Measurements from ENCODE around the gene TMA7. TPM values are rescaled to one million over a fixed set of nuclear protein-coding genes. Genes with fewer than 3 reads are reported as not detected.
A peak's percentile ranks its signal among the peaks of the same experiment; 100 is the strongest.
"Not testable (repeated sequence)": the region's sequence is repeated elsewhere in the genome, so short reads cannot be mapped to it uniquely, and the experiment has no call there.

TMA7 gene
- total RNA-seq, 1 experiment from 2014 or later: 348 TPM

DNA sequence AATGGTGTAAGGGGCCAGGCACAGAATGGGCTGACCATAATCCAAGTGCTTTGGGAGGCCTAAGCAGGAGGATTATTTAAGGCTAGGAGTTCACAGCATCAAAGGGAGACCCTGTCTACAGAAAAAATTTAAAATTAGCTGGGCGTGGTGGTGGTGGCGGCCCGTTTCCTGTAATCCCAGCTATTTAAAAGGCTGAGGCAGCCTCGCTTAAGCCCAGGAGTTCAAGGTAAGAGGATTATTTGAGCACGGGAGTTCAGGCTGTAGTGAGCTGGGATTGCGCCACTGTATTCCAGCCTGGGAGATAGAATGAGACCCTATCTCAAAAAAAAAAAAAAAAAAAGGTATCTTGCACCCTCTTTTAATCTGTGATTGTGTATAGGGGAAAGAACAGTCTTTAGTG, 1.9 kb downstream of the TMA7 start:
- Histone ChIP-seq H3K9me3 (no peaks in the 10 kb centered on the region), H3K27me3 (no peaks in the 10 kb centered on the region), H3K4me3 (no peak overlapping the region; the same call in 1 of the 2 replicates), H3K36me3 (peaks cover 12% of the 10 kb centered on the region)
- DNase-seq: no peak

DNA sequence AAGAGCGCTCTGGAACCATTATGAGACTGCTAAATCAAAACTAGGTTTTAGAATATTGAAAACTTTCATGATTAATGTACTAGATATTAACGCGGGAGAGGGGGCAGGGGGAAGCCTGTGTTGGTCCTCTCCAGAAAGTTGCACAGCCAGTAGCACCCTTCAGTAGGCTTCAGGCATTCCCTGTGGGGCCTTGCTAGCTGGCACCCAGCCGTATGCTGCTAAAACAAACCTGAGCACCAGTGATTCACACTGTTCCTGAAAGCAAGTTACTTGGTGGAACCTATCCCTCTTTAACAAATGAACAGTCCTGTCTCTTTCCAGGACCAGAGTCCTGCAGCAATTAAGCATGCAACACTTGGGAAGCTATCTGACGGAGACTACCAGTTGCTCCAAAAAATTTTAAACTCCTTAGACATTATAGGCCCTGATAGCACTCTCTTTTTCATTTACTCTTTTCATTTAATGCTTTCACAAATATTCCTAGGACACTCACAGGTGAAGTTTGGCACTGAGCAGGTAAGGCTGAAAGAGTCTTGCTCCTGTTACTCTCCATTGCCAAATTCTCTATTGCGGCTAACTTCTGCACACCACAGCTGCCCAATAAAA, 5.3 kb downstream of the TMA7 start:
- Histone ChIP-seq H3K27me3 (no peaks in the 10 kb centered on the region), H3K4me3 (peak overlapping the region; percentile 74), H3K9me3 (no peaks in the 10 kb centered on the region), H3K36me3 (peaks cover 21% of the 10 kb centered on the region)
- no peak for DNase-seq

DNA sequence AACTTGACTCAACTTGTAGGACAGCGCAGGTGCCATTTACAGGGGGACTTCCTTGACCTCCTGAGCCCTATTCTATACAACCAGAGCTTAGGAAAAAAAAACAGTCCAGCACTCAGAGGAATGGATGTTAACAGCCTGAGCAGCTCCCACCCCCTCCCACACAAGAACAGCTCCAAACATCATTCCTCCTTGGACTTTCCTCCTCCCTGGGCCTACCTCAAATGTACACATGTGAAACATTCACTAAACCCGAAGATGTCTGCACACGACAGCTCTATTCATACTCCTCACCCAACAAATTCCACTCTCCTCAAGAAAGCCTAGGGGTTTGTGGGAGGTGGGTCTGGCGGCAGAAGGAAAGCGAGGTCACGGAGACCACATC, 6.0 kb downstream of the TMA7 start:
- no peaks in the 10 kb centered on the region for H3K27me3 ChIP-seq
- H3K36me3 ChIP-seq: peaks cover 21% of the 10 kb centered on the region

DNA sequence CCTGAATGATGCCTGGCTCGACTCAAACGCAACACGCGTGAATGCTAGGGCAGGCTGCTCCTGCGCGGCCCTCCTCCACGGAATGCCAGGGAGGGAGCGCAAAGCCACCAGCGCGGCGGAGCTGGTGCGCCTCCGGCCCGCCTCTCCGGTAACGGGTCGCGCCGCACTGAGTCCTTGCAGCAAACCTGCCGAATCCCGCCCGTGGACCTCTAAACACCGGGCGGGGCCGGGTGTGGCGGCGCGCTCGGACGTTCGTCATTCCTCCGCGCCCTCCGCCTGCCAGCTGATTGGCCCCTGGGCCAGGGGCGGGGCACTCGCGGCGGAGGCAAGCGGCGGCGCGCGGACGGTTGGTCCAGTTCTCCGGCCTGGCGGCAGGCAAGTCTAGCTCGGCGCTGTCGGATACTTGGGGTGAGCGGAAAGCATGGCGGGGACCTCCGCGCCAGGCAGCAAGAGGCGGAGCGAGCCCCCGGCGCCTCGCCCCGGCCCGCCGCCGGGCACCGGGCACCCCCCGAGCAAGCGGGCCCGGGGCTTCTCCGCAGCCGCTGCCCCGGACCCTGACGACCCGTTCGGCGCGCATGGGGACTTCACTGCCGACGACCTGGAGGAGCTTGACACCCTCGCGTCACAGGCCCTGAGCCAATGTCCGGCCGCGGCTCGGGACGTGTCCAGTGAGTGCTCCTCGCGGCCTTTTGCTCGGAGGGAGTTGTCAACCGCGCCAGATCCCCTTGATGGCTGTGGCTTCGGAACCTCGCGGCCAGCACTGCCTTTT, 6.6 kb downstream of the TMA7 start, which contains the start of gene ATRIP:
Gene ATRIP, plus strand, starts transcription at position 313 of the 769 bp plus-strand sequence. Its CDS starts 109 bp downstream, at position 422.
- Histone ChIP-seq H3K9me3 (no peaks in the 10 kb centered on the region), H3K4me3 (peak within 1 kb of the TSS; percentile 74), H3K27me3 (no peaks in the 10 kb centered on the region), H3K36me3 (peaks cover 21% of the 10 kb centered on the region)
- DNase-seq: peak; percentile 86

More for the DNA sequence above, 6.0 kb downstream of the TMA7 start:
- DNase-seq: no peak
- no peaks in the 10 kb centered on the region for H3K9me3 ChIP-seq
- peak overlapping the region; percentile 74 for H3K4me3 ChIP-seq

DNA sequence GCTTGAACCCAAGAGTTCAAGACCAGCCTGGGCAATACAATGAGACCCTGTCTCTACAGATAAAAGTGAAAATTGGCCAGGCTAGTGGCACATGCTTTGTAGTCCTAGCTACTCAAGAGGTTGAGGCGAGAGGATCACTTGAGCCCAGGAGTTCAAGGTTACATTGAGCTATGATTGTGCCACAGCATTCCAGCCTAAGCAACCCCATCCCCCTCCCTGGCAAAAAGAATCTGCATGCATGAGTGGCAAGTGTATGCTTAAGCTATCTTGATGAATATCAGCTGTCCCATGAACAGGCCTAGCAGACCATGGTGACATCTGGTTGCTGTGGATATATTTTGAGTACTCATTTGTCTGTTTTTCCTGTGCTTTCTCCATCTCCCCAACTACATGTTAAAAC, 11.2 kb downstream of the TMA7 start:
- DNase-seq: no peak

DNA sequence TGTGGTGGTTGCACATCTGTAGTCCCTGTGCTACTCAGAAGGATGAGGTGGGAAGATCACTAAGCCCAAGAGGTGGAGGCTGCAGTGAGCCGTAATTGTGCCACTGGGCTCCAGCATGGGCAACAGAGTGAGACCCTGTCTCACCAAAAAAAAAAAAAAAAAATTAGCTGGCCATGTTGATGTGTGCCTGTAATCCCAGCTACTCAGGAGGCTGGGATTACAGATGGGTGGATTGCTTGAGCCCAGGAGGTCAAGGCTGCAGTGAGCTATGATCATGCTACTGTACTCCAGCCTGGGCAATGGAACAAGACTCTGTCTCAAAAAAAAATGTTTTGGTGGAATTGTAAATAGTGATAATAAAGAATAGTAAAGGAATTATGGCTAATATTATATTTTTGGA, 16.4 kb downstream of the TMA7 start:
- Histone ChIP-seq H3K27me3 (no peaks in the 10 kb centered on the region), H3K9me3 (no peaks in the 10 kb centered on the region), H3K36me3 (no peaks in the 10 kb centered on the region; the same call in none of the 2 replicates), H3K4me3 (no peak overlapping the region)
- DNase-seq: no peak

More for the DNA sequence above, 11.2 kb downstream of the TMA7 start:
- no peaks in the 10 kb centered on the region for H3K9me3 ChIP-seq
- H3K27me3 ChIP-seq: no peaks in the 10 kb centered on the region
- peaks cover 8% of the 10 kb centered on the region; the same call in 1 of the 2 replicates for H3K36me3 ChIP-seq
- no peak overlapping the region for H3K4me3 ChIP-seq

DNA sequence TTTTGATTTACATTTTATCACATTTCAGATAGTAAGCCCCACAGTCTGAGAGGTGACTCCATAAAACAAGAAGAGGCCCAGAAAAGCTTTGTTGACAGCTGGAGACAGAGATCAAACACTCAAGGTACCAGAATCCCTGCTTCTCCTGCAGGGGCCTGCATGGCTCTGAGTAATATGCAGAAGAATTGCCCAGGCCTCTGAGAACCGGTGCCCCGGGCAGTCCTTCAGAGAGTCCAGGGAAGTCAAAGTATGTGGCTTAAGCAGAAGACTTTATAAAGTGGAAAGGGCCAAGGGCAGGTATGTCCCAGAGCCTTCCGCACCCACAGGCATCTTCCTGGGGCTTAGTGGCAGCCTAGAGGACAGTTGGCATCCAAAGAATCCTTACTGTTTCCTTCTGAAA, 19.3 kb downstream of the TMA7 start:
- no peak overlapping the region for H3K4me3 ChIP-seq
- no peaks in the 10 kb centered on the region; the same call in none of the 2 replicates for H3K36me3 ChIP-seq

DNA sequence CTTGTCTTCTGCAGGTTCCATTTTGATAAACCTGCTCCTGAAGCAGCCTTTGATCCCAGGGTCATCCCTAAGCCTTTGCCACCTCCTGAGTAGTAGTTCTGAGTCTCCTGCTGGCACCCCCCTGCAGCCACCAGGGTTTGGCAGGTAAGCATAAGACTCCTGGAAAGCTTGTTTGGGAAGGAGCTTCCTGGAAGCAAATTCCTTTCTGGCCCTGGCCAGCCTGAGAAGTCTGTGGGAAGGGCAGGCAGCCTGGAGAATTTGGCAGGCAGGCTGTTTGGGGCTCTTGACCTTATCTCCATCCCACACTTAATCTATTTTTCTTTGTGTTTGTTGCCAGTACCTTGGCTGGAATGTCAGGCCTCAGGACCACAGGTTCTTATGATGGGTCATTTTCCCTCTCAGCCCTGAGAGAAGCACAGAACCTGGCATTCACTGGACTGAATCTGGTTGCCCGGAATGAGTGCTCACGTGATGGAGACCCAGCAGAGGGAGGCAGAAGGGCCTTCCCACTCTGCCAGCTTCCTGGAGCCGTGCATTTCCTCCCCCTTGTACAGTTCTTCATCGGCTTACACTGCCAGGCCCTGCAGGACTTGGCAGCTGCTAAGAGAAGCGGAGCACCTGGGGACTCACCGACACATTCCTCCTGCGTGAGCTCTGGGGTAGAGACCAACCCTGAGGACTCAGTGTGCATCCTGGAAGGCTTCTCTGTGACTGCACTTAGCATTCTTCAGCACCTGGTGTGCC, 19.9 kb downstream of the TMA7 start:
- no peaks in the 10 kb centered on the region; the same call in 1 of the 2 replicates for H3K36me3 ChIP-seq

More for the DNA sequence above, 19.3 kb downstream of the TMA7 start:
- Histone ChIP-seq H3K9me3 (no peaks in the 10 kb centered on the region), H3K27me3 (no peaks in the 10 kb centered on the region)
- DNase-seq: no peak

DNA sequence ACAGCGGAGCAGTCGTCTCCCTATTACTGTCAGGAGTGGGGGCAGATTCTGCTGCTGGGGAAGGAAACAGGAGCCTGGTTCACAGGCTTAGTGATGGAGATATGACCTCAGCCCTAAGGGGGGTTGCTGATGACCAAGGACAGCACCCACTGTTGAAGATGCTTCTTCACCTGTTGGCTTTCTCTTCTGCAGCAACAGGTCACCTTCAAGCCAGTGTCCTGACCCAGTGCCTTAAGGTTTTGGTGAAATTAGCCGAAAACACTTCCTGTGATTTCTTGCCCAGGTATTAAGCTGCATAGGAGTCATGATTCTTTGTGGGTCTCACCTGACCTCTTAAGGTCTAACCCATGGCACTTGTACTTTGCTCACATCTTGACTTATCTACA, 20.5 kb downstream of the TMA7 start:
- no peak for DNase-seq

More for the DNA sequence above, 19.9 kb downstream of the TMA7 start:
- Histone ChIP-seq H3K27me3 (no peaks in the 10 kb centered on the region), H3K9me3 (no peaks in the 10 kb centered on the region), H3K4me3 (no peak overlapping the region)
- no peak for DNase-seq

DNA sequence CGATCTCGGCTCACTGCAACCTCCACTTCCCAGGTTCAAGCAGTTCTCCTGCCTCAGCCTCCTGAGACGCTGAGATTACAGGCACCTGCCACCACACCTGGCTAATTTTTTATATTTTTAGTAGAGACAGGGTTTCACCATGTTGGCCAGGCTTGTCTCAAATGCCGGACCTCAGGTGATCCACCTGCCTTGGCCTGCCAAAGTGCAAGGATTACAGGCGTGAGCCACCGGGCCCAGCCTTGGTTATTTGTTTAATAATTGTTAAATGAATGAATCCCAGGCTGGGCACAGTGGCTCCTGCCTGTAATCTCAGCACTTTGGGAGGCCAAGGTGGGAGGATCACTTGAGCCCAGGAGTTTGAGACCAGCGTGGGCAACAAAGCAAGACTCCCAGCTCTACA, 21.7 kb downstream of the TMA7 start:
- not testable (repeated sequence) for DNase-seq, H3K4me3 ChIP-seq, H3K36me3 ChIP-seq, H3K9me3 ChIP-seq, H3K27me3 ChIP-seq

More for the DNA sequence above, 20.5 kb downstream of the TMA7 start:
- H3K36me3 ChIP-seq: peaks cover 2% of the 10 kb centered on the region; the same call in 1 of the 2 replicates
- H3K27me3 ChIP-seq: no peaks in the 10 kb centered on the region
- no peaks in the 10 kb centered on the region for H3K9me3 ChIP-seq
- H3K4me3 ChIP-seq: no peak overlapping the region

DNA sequence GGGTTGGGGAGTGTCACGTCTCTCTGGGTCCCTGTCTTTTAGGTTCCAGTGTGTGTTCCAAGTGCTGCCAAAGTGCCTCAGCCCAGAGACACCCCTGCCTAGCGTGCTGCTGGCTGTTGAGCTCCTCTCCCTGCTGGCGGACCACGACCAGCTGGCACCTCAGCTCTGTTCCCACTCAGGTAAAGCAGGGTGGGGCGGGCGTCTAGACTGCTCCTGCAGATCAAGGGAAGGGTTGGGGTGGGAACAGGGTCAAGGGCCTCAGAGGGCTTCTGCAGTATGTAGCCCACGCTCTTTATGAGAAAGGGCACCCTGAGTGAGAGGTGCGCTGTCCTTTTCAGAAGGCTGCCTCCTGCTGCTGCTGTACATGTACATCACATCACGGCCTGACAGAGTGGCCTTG, 23.6 kb downstream of the TMA7 start:
- Histone ChIP-seq H3K4me3 (no peak overlapping the region), H3K36me3 (peaks cover 21% of the 10 kb centered on the region), H3K9me3 (no peaks in the 10 kb centered on the region), H3K27me3 (no peaks in the 10 kb centered on the region)
- DNase-seq: no peak

DNA sequence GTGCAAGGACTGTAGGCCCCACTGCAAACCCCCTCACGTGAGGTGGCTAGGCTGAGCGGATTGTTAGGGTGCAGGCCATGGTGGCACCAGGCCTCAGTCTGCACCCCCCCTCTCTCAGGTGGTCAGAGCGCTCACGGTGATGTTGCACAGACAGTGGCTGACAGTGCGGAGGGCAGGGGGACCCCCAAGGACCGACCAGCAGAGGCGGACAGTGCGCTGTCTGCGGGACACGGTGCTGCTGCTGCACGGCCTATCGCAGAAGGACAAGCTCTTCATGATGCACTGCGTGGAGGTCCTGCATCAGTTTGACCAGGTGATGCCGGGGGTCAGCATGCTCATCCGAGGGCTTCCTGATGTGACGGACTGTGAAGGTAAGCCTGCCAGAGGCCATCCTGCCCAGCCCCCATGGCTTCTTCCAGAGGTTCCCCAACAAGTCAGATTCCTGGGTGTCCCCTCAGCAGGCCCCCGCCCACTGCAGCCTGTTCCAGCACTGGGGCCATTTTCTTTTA, 24.7 kb downstream of the TMA7 start:
- peaks cover 21% of the 10 kb centered on the region for H3K36me3 ChIP-seq
- no peaks in the 10 kb centered on the region for H3K27me3 ChIP-seq
- no peak overlapping the region for H3K4me3 ChIP-seq
- H3K9me3 ChIP-seq: no peaks in the 10 kb centered on the region
- no peak for DNase-seq

DNA sequence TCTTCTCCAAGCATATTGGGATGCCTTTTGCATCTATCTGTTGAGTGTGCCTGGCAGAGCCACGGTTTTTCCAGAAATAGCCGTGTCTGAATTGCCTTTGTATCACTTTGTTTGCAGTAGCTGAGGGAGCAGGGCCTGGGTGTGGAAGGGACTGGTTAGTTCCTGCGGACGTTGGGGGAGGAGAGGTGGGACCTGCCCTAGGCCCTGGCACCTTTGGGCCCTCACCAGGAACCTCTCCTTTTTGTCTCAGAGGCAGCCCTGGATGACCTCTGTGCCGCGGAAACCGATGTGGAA, 25.1 kb downstream of the TMA7 start:
- H3K36me3 ChIP-seq: peaks cover 21% of the 10 kb centered on the region
- no peak overlapping the region for H3K4me3 ChIP-seq
- H3K27me3 ChIP-seq: no peaks in the 10 kb centered on the region
- DNase-seq: no peak
- no peaks in the 10 kb centered on the region for H3K9me3 ChIP-seq

DNA sequence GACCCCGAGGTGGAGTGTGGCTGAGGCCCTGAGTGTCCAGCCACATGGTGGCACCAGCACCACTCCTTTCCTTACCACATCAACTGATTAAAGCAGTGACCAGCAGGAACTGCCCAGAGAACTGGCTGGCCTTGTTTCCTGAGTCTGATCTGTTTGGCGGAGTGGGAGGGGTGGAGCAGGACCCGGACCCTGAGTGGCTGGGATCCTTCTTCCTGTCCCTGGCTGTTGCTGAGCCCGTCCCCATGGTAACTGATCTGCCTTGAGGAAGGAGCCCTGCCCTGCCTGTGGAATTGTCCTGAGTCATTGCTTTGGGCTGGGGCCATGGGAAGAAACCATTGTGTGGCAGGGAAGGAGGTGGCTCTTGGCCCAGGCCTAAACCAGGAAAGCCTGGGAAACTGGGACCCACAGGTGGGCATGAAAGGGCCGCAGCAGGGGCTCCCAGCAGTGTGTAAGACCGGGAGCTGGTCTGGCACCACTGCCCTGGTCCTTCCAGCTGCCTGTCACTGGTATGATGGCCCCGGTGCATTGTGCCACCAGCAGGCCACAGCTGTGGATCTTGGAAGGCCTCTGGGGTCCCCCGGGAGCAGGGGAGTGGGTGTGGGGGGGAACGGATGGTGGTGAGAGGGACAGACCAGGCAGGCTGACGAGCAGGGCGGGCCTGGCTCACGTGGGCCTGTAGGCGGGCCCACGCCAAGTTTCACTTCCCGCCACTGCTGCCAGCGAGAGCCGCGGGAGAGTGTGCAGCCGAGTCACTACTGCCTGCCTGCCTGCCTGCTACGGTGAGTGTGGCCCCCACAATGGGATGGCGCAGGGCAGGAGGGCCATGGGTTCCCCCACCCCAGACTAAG, 25.7 kb downstream of the TMA7 start:
- H3K36me3 ChIP-seq: peaks cover 21% of the 10 kb centered on the region
- peak; percentile 99 for DNase-seq
- H3K9me3 ChIP-seq: no peaks in the 10 kb centered on the region
- H3K4me3 ChIP-seq: peak overlapping the region; percentile 71
- no peaks in the 10 kb centered on the region for H3K27me3 ChIP-seq

DNA sequence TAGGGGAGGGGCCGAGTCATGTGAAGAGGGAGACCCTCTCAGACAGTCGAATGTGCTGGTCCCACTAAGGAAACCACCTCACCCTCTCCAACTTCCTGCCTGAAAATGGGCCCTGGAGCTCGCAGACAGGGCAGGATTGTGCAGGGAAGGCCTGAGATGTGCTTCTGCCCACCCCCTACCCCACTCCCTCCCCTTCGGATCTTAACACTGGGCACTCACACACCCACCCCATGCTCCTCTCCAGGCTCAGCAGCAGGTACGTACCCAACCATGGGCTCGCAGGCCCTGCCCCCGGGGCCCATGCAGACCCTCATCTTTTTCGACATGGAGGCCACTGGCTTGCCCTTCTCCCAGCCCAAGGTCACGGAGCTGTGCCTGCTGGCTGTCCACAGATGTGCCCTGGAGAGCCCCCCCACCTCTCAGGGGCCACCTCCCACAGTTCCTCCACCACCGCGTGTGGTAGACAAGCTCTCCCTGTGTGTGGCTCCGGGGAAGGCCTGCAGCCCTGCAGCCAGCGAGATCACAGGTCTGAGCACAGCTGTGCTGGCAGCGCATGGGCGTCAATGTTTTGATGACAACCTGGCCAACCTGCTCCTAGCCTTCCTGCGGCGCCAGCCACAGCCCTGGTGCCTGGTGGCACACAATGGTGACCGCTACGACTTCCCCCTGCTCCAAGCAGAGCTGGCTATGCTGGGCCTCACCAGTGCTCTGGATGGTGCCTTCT, 26.5 kb downstream of the TMA7 start:
- H3K4me3 ChIP-seq: peak overlapping the region; percentile 71
- H3K9me3 ChIP-seq: no peaks in the 10 kb centered on the region
- no peaks in the 10 kb centered on the region for H3K27me3 ChIP-seq
- peaks cover 21% of the 10 kb centered on the region for H3K36me3 ChIP-seq
- no peak for DNase-seq

DNA sequence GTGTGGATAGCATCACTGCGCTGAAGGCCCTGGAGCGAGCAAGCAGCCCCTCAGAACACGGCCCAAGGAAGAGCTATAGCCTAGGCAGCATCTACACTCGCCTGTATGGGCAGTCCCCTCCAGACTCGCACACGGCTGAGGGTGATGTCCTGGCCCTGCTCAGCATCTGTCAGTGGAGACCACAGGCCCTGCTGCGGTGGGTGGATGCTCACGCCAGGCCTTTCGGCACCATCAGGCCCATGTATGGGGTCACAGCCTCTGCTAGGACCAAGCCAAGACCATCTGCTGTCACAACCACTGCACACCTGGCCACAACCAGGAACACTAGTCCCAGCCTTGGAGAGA, 27.0 kb downstream of the TMA7 start:
- no peaks in the 10 kb centered on the region for H3K9me3 ChIP-seq
- no peaks in the 10 kb centered on the region for H3K27me3 ChIP-seq
- H3K36me3 ChIP-seq: peaks cover 21% of the 10 kb centered on the region
- no peak for DNase-seq
- H3K4me3 ChIP-seq: peak overlapping the region; percentile 71
